Retina (tissue), 1 donor: Measurements from ENCODE around the gene SVIL.
"Not testable (repeated sequence)": the region's sequence is repeated elsewhere in the genome, so short reads cannot be mapped to it uniquely, and the experiment has no call there.

Experiments
- DNase-seq: peaks from one replicate; pipeline ENCODE4 v3.0.0-alpha.2; 2016

SVIL gene

GRCh38 chr10:29596826-29597225, 37.9 kb downstream of the SVIL start:
- no peak for DNase-seq

GRCh38 chr10:29596356-29596755, 38.4 kb downstream of the SVIL start:
- no peak for DNase-seq

- DNase-seq: no peak
These were observed 39.0 kb downstream of the SVIL start for GRCh38 chr10:29595636-29596225.

GRCh38 chr10:29595146-29595545, 39.6 kb downstream of the SVIL start:
- DNase-seq: no peak

- no peak for DNase-seq
These were observed 43.2 kb downstream of the SVIL start for GRCh38 chr10:29591651-29591968.

GRCh38 chr10:29590915-29591650, 43.7 kb downstream of the SVIL start:
- DNase-seq: peak; percentile 26

GRCh38 chr10:29588629-29589421, 45.9 kb downstream of the SVIL start:
- DNase-seq: no peak

GRCh38 chr10:29587750-29588628, 46.8 kb downstream of the SVIL start:
- DNase-seq: peak; percentile 38

- peak; percentile 18 for DNase-seq
These were observed 47.5 kb downstream of the SVIL start for GRCh38 chr10:29587102-29587749.

- DNase-seq: no peak
These were observed 48.3 kb downstream of the SVIL start for GRCh38 chr10:29586509-29586908.

- DNase-seq: peak; percentile 49
These were observed 49.2 kb downstream of the SVIL start for GRCh38 chr10:29585488-29585976.

GRCh38 chr10:29584436-29584835, 50.3 kb downstream of the SVIL start:
- DNase-seq: no peak

GRCh38 chr10:29583674-29584073, 51.1 kb downstream of the SVIL start:
- no peak for DNase-seq

- not testable (repeated sequence) for DNase-seq
These were observed 52.0 kb downstream of the SVIL start for GRCh38 chr10:29582769-29583168.

- no peak for DNase-seq
These were observed 55.3 kb downstream of the SVIL start for GRCh38 chr10:29579455-29579970.

- DNase-seq: no peak
These were observed 56.3 kb downstream of the SVIL start for GRCh38 chr10:29578457-29578856.

- no peak for DNase-seq
These were observed 58.1 kb downstream of the SVIL start for GRCh38 chr10:29576681-29577080.

- no peak for DNase-seq
These were observed 59.7 kb downstream of the SVIL start for GRCh38 chr10:29575098-29575455.

- not testable (repeated sequence) for DNase-seq
These were observed 60.3 kb downstream of the SVIL start for GRCh38 chr10:29574212-29575097.

- DNase-seq: not testable (repeated sequence)
These were observed 64.5 kb downstream of the SVIL start for GRCh38 chr10:29570248-29570647.

- no peak for DNase-seq
These were observed 65.0 kb downstream of the SVIL start for GRCh38 chr10:29569795-29570194.
